A549 (cell line): ENCODE measurements around the gene WWC1. TPM values are rescaled to one million over a fixed set of nuclear protein-coding genes. Genes with fewer than 3 reads are reported as not detected.

Experiments
- ATAC-seq, 2 experiments: fragments of 200-7000 bp in 1 of 2; fragments of >200 bp in 1 of 2; cut with Nextera tagmentation in 1 of 2; cut with Tn5 transposase in 1 of 2; 3 replicates each; pipeline versions ENCODE4 v1.8.0 to v1.9.1; 2018 to 2020; ENCODE audit warnings: mild to moderate bottlenecking in 1 of 2, moderate library complexity in 1 of 2
- CTCF ChIA-PET: fragments of 300-600 bp; sonication (Branson Sonifier 250); formaldehyde crosslinking; extraction: SDS; loops from one replicate; lab custom pipeline; 2021; ENCODE audit warnings: antibody characterized with exemption, inconsistent platforms; lab: Yijun Ruan, JAX
- POLR2A ChIA-PET: fragments of 350-600 bp; formaldehyde crosslinking; extraction: SDS; loops from one replicate; lab custom pipeline; 2021; ENCODE audit warnings: antibody characterized with exemption, inconsistent platforms; lab: Yijun Ruan, JAX
- DNase-seq, 2 experiments: peaks; one replicate each; pipeline versions ENCODE4 v3.0.0 to v3.0.0-alpha.2; 2011 to 2016; ENCODE audit warnings: low read depth in 1 of 2, low spot score in 1 of 2
- FAIRE-seq: peaks from 2 replicates; lab custom pipeline; 2011; peaks lifted over from hg19 to GRCh38; lab: Jason Lieb, UNC
- H3K27ac ChIP-seq, 2 experiments: fragments of >200 bp; sonication (Bioruptor Twin); formaldehyde crosslinking; 3 replicates each; pipeline ENCODE4 v1.5.1; 2016 to 2017
- H3K4me1 ChIP-seq: fragments of >200 bp; sonication (Bioruptor Twin); formaldehyde crosslinking; 3 replicates; pipeline ENCODE4 v1.6.1; 2016
- H3K4me2 ChIP-seq: fragments of >200 bp; sonication (Bioruptor Twin); formaldehyde crosslinking; 3 replicates; pipeline ENCODE4 v1.6.1; 2016
- H3K4me3 ChIP-seq: fragments of >200 bp; sonication (Bioruptor Twin); formaldehyde crosslinking; 3 replicates; pipeline ENCODE4 v1.5.1; 2016
- H3K9me3 ChIP-seq: fragments of >200 bp; sonication (Bioruptor Twin); formaldehyde crosslinking; 3 replicates; pipeline ENCODE4 v1.6.1; 2016
- CEBPB ChIP-seq, 2 experiments: fragments of >200 bp in 1 of 2; sonication (Bioruptor Twin) in 1 of 2; formaldehyde crosslinking in 1 of 2; IDR thresholded peaks; 2 replicates each; pipeline ENCODE4 v1.6.1; 2012 to 2016
- CTCF ChIP-seq: fragments of >200 bp; sonication (Bioruptor Twin); formaldehyde crosslinking; IDR thresholded peaks from 3 replicates; pipeline ENCODE4 v1.5.1; 2016
- E2F6 ChIP-seq: IDR thresholded peaks from 2 replicates; pipeline ENCODE4 v1.6.1; 2012; ENCODE audit warnings: low read depth, borderline replicate concordance
- EHF ChIP-seq: fragments of 250-450 bp; sonication (Bioruptor Pico); IDR thresholded peaks from 2 replicates; pipeline ENCODE4 v1.5.0; 2020; ENCODE audit warnings: mild to moderate bottlenecking
- FOSB ChIP-seq: fragments of 250-450 bp; sonication (Bioruptor Pico); IDR thresholded peaks from 2 replicates; pipeline ENCODE4 v1.5.0; 2020; ENCODE audit warnings: mild to moderate bottlenecking, moderate library complexity
- FOSL2 ChIP-seq, 2 experiments: fragments of 450-650 bp in 1 of 2; fragments of >200 bp in 1 of 2; sonication (Bioruptor Twin) in 1 of 2; formaldehyde crosslinking; IDR thresholded peaks; 2 replicates each; pipeline versions ENCODE4 v1.5.0 to v1.6.1; 2016 to 2020; ENCODE audit warnings: mild to moderate bottlenecking in 1 of 2, moderate library complexity in 1 of 2
- FOXS1 ChIP-seq: fragments of 250-450 bp; sonication (Bioruptor Pico); IDR thresholded peaks from 2 replicates; pipeline ENCODE4 v1.5.0; 2020; ENCODE audit warnings: mild to moderate bottlenecking, moderate library complexity
- HOXA7 ChIP-seq: fragments of 250-450 bp; sonication (Bioruptor Pico); IDR thresholded peaks from 2 replicates; pipeline ENCODE4 v1.5.0; 2020; ENCODE audit warnings: mild to moderate bottlenecking, moderate library complexity
- MAFK ChIP-seq: fragments of 450-650 bp; IDR thresholded peaks from 2 replicates; pipeline ENCODE4 v1.6.1; 2014; ENCODE audit not compliant: partially characterized antibody
- NFE2L2 ChIP-seq: fragments of 150-350 bp; conservative IDR thresholded peaks from 2 replicates; pipeline ENCODE4 v1.6.1; 2014; ENCODE audit warnings: low read length
- NPAS2 ChIP-seq: fragments of 250-450 bp; sonication (Bioruptor Pico); IDR thresholded peaks from 2 replicates; pipeline ENCODE4 v1.8.0; 2022; ENCODE audit warnings: mild to moderate bottlenecking, moderate library complexity, borderline replicate concordance
- PHF8 ChIP-seq: fragments of 200-600 bp; sonication (generic); IDR thresholded peaks from 2 replicates; pipeline ENCODE4 v1.6.1; 2016; ENCODE audit warnings: low read depth, mild to moderate bottlenecking, antibody characterized with exemption, moderate library complexity, borderline replicate concordance
- TP53 ChIP-seq: fragments of 250-450 bp; sonication (Bioruptor Pico); IDR thresholded peaks from 2 replicates; pipeline ENCODE4 v1.5.0; 2021; ENCODE audit warnings: mild to moderate bottlenecking, moderate library complexity
- ZC3H11A ChIP-seq: fragments of 450-650 bp; IDR thresholded peaks from 2 replicates; pipeline ENCODE4 v1.6.1; 2014; ENCODE audit warnings: antibody characterized with exemption, mild to moderate bottlenecking
- ZFP36 ChIP-seq: fragments of 450-650 bp; IDR thresholded peaks from 2 replicates; pipeline ENCODE4 v1.6.1; 2014; ENCODE audit warnings: borderline replicate concordance; ENCODE audit not compliant: partially characterized antibody
- WGBS: methylation state at CpG from one replicate; pipeline ENCODE4 v1.1.6; 2017; ENCODE audit errors: missing lambda C conversion rate; 5-methylcytosine and 5-hydroxymethylcytosine counted together
- polyA plus RNA-seq, 4 experiments: library from polyadenylated mRNA; depleted of rRNA in 3 of 4; stranded (reverse); fragments of >200 nt; fragmentation: RNase III in 1 of 4; extraction: RNeasy Plus Mini Kit Qiagen cat#74134 plus additional on column Dnase treatment in 1 of 4; gene quantifications; 2 replicates in 3 of 4; 3 replicates in 1 of 4; pipeline ENCODE4 v1.2.3, GENCODE V29; 2011 to 2017
- TF ChIP-seq, protein P1 (sequence below): fragments of 250-450 bp; sonication (Bioruptor Pico); IDR thresholded peaks from 2 replicates; pipeline ENCODE4 v1.5.0; 2020; ENCODE audit warnings: low read depth, mild to moderate bottlenecking, moderate library complexity
- TF ChIP-seq, protein P2 (sequence below): IDR thresholded peaks from 2 replicates; pipeline ENCODE4 v1.6.1; 2012
- TF ChIP-seq, protein P3 (sequence below): fragments of 200-600 bp; sonication (generic); IDR thresholded peaks from 2 replicates; pipeline ENCODE4 v1.6.1; 2016; ENCODE audit warnings: antibody characterized with exemption, mild to moderate bottlenecking, moderate library complexity

WWC1 gene
- polyA plus RNA-seq, 2 of the 4 experiments (the other 2 are of a cell fraction), result 88.5 to 98.1 TPM

DNA sequence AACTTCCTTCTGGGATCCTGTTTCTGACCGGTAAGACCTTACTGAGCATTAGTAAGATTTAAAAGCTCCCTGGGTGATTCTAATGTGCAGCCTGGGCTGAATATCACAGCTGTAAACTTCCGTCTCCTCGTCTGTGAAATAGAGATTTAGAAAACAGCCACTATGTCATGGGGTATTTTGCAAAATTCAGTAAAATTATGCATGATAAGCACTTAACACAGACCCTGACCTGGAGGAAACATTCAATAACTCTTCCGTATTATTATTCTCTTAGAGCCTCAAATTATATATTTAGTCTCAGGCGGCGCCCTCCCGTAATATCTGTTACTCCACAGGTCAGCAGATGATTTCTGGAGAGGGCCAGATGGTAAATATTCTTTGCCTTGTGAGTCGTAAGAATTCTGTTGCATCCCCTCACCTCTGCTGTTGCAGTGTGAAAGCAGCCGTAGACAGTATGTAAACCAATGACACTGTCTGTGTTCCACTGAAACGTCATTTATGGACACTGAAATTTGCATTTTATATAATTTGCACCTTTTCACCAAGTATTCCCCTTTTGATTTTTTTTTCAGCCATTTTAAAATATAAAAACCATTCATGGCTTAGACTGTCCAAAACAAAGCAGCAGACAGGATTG lies 155.7 kb downstream of the WWC1 start:
- Histone ChIP-seq H3K27ac (no peak overlapping the region), H3K4me1 (no peaks in the 10 kb centered on the region), H3K4me2 (no peak overlapping the region), H3K4me3 (no peak overlapping the region), H3K9me3 (no peaks in the 10 kb centered on the region)
- ChIA-PET CTCF (interaction anchor here (0.8 kb wide), 1 partner anchor 11 kb away, joined by 4 read pairs; no protein-coding TSS in a partner anchor), POLR2A (no interaction called here)
- DNase-seq, result no peak
- TF ChIP-seq EHF (CRISPR knock-in tag) (no peak), CTCF (no peak), E2F6 (no peak), MAFK (peak; percentile 59)
- TF ChIP-seq, protein P1, sequence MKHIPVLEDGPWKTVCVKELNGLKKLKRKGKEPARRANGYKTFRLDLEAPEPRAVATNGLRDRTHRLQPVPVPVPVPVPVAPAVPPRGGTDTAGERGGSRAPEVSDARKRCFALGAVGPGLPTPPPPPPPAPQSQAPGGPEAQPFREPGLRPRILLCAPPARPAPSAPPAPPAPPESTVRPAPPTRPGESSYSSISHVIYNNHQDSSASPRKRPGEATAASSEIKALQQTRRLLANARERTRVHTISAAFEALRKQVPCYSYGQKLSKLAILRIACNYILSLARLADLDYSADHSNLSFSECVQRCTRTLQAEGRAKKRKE, result no peak
- 94% methylated on average over 10 of the region's 10 CpGs for WGBS
- FAIRE-seq, result no peak
- no peak for ATAC-seq

GRCh38 chr5:168447808-168448207 lies 156.4 kb downstream of the WWC1 start:
- no peaks in the 10 kb centered on the region for H3K9me3 ChIP-seq
- FAIRE-seq (no peak), DNase-seq (no peak), ATAC-seq (no peak)
- 90% methylated on average over 4 of the region's 4 CpGs for WGBS
- H3K4me3 ChIP-seq, result no peak overlapping the region
- POLR2A ChIA-PET, result no interaction called here
- no peak overlapping the region; a peak in 1 of 6 replicates for H3K27ac ChIP-seq
- no peaks in the 10 kb centered on the region for H3K4me1 ChIP-seq
- H3K4me2 ChIP-seq, result no peak overlapping the region
- TF ChIP-seq HOXA7 (CRISPR knock-in tag) (no peak), FOXS1 (CRISPR knock-in tag) (no peak), PHF8 (no peak)
- TF ChIP-seq, protein P2, sequence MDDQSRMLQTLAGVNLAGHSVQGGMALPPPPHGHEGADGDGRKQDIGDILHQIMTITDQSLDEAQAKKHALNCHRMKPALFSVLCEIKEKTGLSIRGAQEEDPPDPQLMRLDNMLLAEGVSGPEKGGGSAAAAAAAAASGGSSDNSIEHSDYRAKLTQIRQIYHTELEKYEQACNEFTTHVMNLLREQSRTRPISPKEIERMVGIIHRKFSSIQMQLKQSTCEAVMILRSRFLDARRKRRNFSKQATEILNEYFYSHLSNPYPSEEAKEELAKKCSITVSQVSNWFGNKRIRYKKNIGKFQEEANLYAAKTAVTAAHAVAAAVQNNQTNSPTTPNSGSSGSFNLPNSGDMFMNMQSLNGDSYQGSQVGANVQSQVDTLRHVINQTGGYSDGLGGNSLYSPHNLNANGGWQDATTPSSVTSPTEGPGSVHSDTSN, result no peak
- TF ChIP-seq, protein P3, sequence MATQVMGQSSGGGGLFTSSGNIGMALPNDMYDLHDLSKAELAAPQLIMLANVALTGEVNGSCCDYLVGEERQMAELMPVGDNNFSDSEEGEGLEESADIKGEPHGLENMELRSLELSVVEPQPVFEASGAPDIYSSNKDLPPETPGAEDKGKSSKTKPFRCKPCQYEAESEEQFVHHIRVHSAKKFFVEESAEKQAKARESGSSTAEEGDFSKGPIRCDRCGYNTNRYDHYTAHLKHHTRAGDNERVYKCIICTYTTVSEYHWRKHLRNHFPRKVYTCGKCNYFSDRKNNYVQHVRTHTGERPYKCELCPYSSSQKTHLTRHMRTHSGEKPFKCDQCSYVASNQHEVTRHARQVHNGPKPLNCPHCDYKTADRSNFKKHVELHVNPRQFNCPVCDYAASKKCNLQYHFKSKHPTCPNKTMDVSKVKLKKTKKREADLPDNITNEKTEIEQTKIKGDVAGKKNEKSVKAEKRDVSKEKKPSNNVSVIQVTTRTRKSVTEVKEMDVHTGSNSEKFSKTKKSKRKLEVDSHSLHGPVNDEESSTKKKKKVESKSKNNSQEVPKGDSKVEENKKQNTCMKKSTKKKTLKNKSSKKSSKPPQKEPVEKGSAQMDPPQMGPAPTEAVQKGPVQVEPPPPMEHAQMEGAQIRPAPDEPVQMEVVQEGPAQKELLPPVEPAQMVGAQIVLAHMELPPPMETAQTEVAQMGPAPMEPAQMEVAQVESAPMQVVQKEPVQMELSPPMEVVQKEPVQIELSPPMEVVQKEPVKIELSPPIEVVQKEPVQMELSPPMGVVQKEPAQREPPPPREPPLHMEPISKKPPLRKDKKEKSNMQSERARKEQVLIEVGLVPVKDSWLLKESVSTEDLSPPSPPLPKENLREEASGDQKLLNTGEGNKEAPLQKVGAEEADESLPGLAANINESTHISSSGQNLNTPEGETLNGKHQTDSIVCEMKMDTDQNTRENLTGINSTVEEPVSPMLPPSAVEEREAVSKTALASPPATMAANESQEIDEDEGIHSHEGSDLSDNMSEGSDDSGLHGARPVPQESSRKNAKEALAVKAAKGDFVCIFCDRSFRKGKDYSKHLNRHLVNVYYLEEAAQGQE, result no peak
- CTCF ChIA-PET, result no interaction called here

GRCh38 chr5:168449166-168449565 lies 157.7 kb downstream of the WWC1 start:
- Histone ChIP-seq H3K4me1 (no peaks in the 10 kb centered on the region), H3K4me3 (no peak overlapping the region), H3K27ac (no peak overlapping the region), H3K9me3 (no peaks in the 10 kb centered on the region), H3K4me2 (no peak overlapping the region)
- 93% methylated on average over 2 of the region's 2 CpGs for WGBS
- TF ChIP-seq NFE2L2, result no peak
- TF ChIP-seq FOSL2 (IDR thresholded peaks at IDR 0.05), result no peak
- TF ChIP-seq FOSL2 (CRISPR knock-in tag; IDR thresholded peaks at IDR 0.05), result no peak
- no peak for TF ChIP-seq FOSB (CRISPR knock-in tag)
- no peak for TF ChIP-seq CEBPB (IDR thresholded peaks at IDR 0.05)
- no peak for TF ChIP-seq TP53 (CRISPR knock-in tag)
- TF ChIP-seq NPAS2, result no peak
- TF ChIP-seq ZFP36, result no peak
- no peak for TF ChIP-seq ZC3H11A
- no peak for FAIRE-seq
- DNase-seq, result no peak
- ATAC-seq, result no peak
- ChIA-PET POLR2A (no interaction called here), CTCF (interaction anchor here (0.6 to 0.7 kb wide), 2 partner anchors 153 to 853 kb away, joined by 3 read pairs; no protein-coding TSS in a partner anchor)
